Stomach (tissue), 4 donors: ENCODE results near the gene MCTP1.

Source experiments
- CTCF ChIP-seq, 7 experiments: fragments of 450-650 bp in 4 of 7; fragments of 200-600 bp in 3 of 7; sonication (generic) in 3 of 7; IDR thresholded peaks; one replicate each; pipeline ENCODE4 v1.5.1; 2016 to 2019; ENCODE audit warnings: antibody characterized with exemption in 7 of 7, control low read depth in 2 of 7, mild to moderate bottlenecking in 1 of 7
- EP300 ChIP-seq: sonication (generic); formaldehyde crosslinking; IDR thresholded peaks from one replicate; pipeline ENCODE4 v1.6.1; 2017; ENCODE audit warnings: antibody characterized with exemption
- POLR2A ChIP-seq, 4 donors: fragments of 450-650 bp; IDR thresholded peaks; one replicate each; pipeline ENCODE4 v1.6.1; 2016; ENCODE audit warnings: antibody characterized with exemption in 4 of 4, control low read depth in 2 of 4, mild to moderate bottlenecking in 1 of 4, moderate library complexity in 1 of 4
- POLR2AphosphoS5 ChIP-seq, 3 donors: sonication (generic); formaldehyde crosslinking; IDR thresholded peaks; one replicate each; pipeline ENCODE4 v1.6.1; 2016; ENCODE audit warnings: antibody characterized with exemption in 3 of 3

- TF ChIP-seq CTCF (IDR thresholded peaks at IDR 0.05) = no peak
- no peak for TF ChIP-seq POLR2A (IDR thresholded peaks at IDR 0.05)
- TF ChIP-seq POLR2AphosphoS5 (IDR thresholded peaks at IDR 0.05) = no peak
- no peak for TF ChIP-seq EP300
These were observed 544.6 kb downstream of the MCTP1 start for GRCh38 chr5:94740286-94740685.
